ENCODE data around the gene PTPRU. TPM values are rescaled to one million over a fixed set of nuclear protein-coding genes. Genes with fewer than 3 reads are reported as not detected.

Gene PTPRU
- total and polyA plus RNA-seq, 2 of the 8 experiments (the other 6 are each of a cell fraction or from before 2014, with no cell fraction given) = 33.8 to 41.8 TPM

DNA sequence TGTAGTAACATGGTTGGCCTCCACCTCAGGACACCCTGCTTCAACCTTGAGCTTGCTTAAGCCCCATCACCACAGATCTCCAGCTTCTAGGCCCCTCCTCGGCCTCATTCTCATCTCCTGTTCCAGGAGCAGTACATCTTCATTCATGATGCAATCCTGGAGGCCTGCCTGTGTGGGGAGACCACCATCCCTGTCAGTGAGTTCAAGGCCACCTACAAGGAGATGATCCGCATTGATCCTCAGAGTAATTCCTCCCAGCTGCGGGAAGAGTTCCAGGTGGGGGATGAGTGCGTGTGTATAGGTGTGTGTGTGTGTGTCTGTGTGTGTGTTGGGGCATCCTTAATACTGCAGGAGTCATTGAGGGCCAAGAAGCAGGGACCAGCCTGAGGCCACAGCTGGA is 79.6 kb downstream of the PTPRU start:
- no peaks in the 10 kb centered on the region for H3K79me1 ChIP-seq (ENCODE audit: low read depth, low read length)
- H2BK20ac ChIP-seq (ENCODE audit: low read length) = no peak overlapping the region
- H3K4me1 ChIP-seq (replicated peaks in 1 of 4; ENCODE audit: control insufficient read depth in 3 of 4, insufficient read depth in 4 of 4, low read length in 3 of 4) = no peaks in the 10 kb centered on the region
- no peak overlapping the region for H3K23ac ChIP-seq (ENCODE audit: insufficient read length)
- no peak overlapping the region for H3K56ac ChIP-seq (replicated peaks; ENCODE audit: insufficient read length, low read depth, low read length)
- no peak overlapping the region for H3K27ac ChIP-seq (ENCODE audit: low read depth, low read length)
- H4K5ac ChIP-seq (ENCODE audit: insufficient read length, low read depth, low read length) = no peak overlapping the region
- POLR2A ChIA-PET (ENCODE audit: partially characterized antibody) = no interaction called here
- H2AK5ac ChIP-seq (ENCODE audit: low read depth, low read length) = no peak overlapping the region
- H4K91ac ChIP-seq (replicated peaks; ENCODE audit: insufficient read length, low read length) = no peak overlapping the region
- H2BK15ac ChIP-seq (ENCODE audit: low read length) = no peak overlapping the region
- no peak overlapping the region for H3K9ac ChIP-seq (replicated peaks in 1 of 4; ENCODE audit: extremely low read depth in 1 of 4, low read depth in 3 of 4, low read length in 3 of 4)
- H3K36me3 ChIP-seq (ENCODE audit: control insufficient read depth in 2 of 4, insufficient read depth in 4 of 4, low read length in 3 of 4) = peaks cover 0 to 11% (median 6%) of the 10 kb centered on the region in 4 experiments; a peak in 6 of 8 replicates
- H3K9me3 ChIP-seq (ENCODE audit: insufficient read depth in 2 of 2, low read depth in 1 of 2, low read length in 1 of 2) = no peaks in the 10 kb centered on the region
- H2BK12ac ChIP-seq (ENCODE audit: low read depth, low read length) = no peak overlapping the region
- no peaks in the 10 kb centered on the region for H3K27me3 ChIP-seq (replicated peaks in 1 of 4; ENCODE audit: control insufficient read depth in 3 of 4, extremely low read depth in 1 of 4, insufficient read depth in 3 of 4, low read length in 3 of 4)
- H3K14ac ChIP-seq (ENCODE audit: insufficient read length) = no peak overlapping the region
- H2BK5ac ChIP-seq (ENCODE audit: low read depth, low read length) = no peak overlapping the region; the same call in 1 of the 2 replicates
- FAIRE-seq (no peak), DNase-seq (ENCODE audit: low read depth in 1 of 2, low spot score in 2 of 2) (no peak)
- no peak overlapping the region for H3K4me2 ChIP-seq (ENCODE audit: insufficient read depth in 1 of 2, low read depth in 2 of 2, low read length in 2 of 2)
- no peaks in the 10 kb centered on the region for H3K79me2 ChIP-seq (ENCODE audit: control insufficient read depth in 1 of 2, insufficient read depth in 2 of 2, low read length in 2 of 2)
- no peak overlapping the region for H2BK120ac ChIP-seq (replicated peaks; ENCODE audit: low read depth, low read length)
- H3K4ac ChIP-seq (replicated peaks; ENCODE audit: insufficient read length, low read depth, low read length) = no peak overlapping the region
- no peaks in the 10 kb centered on the region for H3K23me2 ChIP-seq (ENCODE audit: low read depth, low read length)
- CTCF ChIA-PET (ENCODE audit: partially characterized antibody) = interaction anchor here (0.6 to 5.2 kb wide), 7 partner anchors 12 to 76 kb away, joined by 3 to 29 read pairs (median 4); no protein-coding TSS in a partner anchor
- peaks cover 0 to 10% of the 10 kb centered on the region in 2 experiments for H4K20me1 ChIP-seq (replicated peaks in 1 of 2; ENCODE audit: control insufficient read depth in 1 of 2, insufficient read depth in 2 of 2, low read length in 2 of 2)
- no peak overlapping the region for H3K4me3 ChIP-seq (ENCODE audit: extremely low read depth in 1 of 4, insufficient read depth in 2 of 4, low read depth in 3 of 4, low read length in 4 of 4)
- no peak overlapping the region for H2AFZ ChIP-seq (ENCODE audit: low read length)
- H3K18ac ChIP-seq (ENCODE audit: extremely low read depth, low read length) = no peak overlapping the region
- H4K8ac ChIP-seq (ENCODE audit: extremely low read depth, insufficient read depth, low read length) = no peak overlapping the region
- WGBS, 2 experiments (ENCODE audit: extremely low coverage in 1 of 2, insufficient coverage in 1 of 2, insufficient read length in 1 of 2, insufficient replicate concordance in 2 of 2, low coverage in 1 of 2, low lambda C conversion rate in 2 of 2, missing lambda C conversion rate in 1 of 2) = 82% methylated on average over 4 of the region's 4 CpGs; no CpG with 5 or more reads in 1 of the 2 experiments
- no peak for TF ChIP-seq POLR2AphosphoS5 (IDR thresholded peaks at IDR 0.05; ENCODE audit: low read depth, low read length)
- TF ChIP-seq TEAD4 (IDR thresholded peaks at IDR 0.05; ENCODE audit: low read depth, low read length) = no peak
- no peak for TF ChIP-seq RNF2 (IDR thresholded peaks at IDR 0.05; ENCODE audit: borderline replicate concordance, low read depth, low read length, missing control alignments, poor library complexity, severe bottlenecking)
- no peak for TF ChIP-seq HDAC2 (IDR thresholded peaks at IDR 0.05; ENCODE audit: borderline replicate concordance in 1 of 2, low read depth in 2 of 2, low read length in 2 of 2)
- TF ChIP-seq, protein P1, sequence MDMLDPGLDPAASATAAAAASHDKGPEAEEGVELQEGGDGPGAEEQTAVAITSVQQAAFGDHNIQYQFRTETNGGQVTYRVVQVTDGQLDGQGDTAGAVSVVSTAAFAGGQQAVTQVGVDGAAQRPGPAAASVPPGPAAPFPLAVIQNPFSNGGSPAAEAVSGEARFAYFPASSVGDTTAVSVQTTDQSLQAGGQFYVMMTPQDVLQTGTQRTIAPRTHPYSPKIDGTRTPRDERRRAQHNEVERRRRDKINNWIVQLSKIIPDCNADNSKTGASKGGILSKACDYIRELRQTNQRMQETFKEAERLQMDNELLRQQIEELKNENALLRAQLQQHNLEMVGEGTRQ (IDR thresholded peaks at IDR 0.05; ENCODE audit: low read length) = no peak
- TF ChIP-seq BACH1 (IDR thresholded peaks at IDR 0.05; ENCODE audit: low read length) = no peak
- TF ChIP-seq, protein P2, sequence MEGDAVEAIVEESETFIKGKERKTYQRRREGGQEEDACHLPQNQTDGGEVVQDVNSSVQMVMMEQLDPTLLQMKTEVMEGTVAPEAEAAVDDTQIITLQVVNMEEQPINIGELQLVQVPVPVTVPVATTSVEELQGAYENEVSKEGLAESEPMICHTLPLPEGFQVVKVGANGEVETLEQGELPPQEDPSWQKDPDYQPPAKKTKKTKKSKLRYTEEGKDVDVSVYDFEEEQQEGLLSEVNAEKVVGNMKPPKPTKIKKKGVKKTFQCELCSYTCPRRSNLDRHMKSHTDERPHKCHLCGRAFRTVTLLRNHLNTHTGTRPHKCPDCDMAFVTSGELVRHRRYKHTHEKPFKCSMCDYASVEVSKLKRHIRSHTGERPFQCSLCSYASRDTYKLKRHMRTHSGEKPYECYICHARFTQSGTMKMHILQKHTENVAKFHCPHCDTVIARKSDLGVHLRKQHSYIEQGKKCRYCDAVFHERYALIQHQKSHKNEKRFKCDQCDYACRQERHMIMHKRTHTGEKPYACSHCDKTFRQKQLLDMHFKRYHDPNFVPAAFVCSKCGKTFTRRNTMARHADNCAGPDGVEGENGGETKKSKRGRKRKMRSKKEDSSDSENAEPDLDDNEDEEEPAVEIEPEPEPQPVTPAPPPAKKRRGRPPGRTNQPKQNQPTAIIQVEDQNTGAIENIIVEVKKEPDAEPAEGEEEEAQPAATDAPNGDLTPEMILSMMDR (IDR thresholded peaks at IDR 0.05; ENCODE audit: control extremely low read depth in 1 of 3, insufficient read depth in 1 of 3, low read depth in 1 of 3, low read length in 3 of 3) = no peak
- no peak for TF ChIP-seq SAP30 (IDR thresholded peaks at IDR 0.05; ENCODE audit: insufficient read depth, insufficient replicate concordance, low read length)
- TF ChIP-seq MAFK (IDR thresholded peaks at IDR 0.05; ENCODE audit: low read depth, low read length) = no peak

All from H1 (cell line).